HFFc6 (cell line): Measurements from ENCODE around the gene MTHFD2. TPM values are rescaled to one million over a fixed set of nuclear protein-coding genes. Genes with fewer than 3 reads are reported as not detected.
"Not testable (repeated sequence)": the region's sequence is repeated elsewhere in the genome, so short reads cannot be mapped to it uniquely, and the experiment has no call there.

ENCODE experiments used
- DNase-seq: peaks from one replicate; pipeline ENCODE4 v3.0.0-alpha.2; 2018
- H3K27ac Mint-ChIP-seq: 2 replicates; pipeline ENCODE4 v1.8.0; 2020; ENCODE audit warnings: mild to moderate bottlenecking, mixed read lengths
- H3K27me3 Mint-ChIP-seq: 2 replicates; pipeline ENCODE4 v1.8.0; 2021; ENCODE audit warnings: mild to moderate bottlenecking, moderate library complexity, mixed read lengths; ENCODE audit not compliant: insufficient read depth
- H3K36me3 Mint-ChIP-seq: 2 replicates; pipeline ENCODE4 v1.8.0; 2021; ENCODE audit warnings: low read depth, mixed read lengths
- H3K4me1 Mint-ChIP-seq: 2 replicates; pipeline ENCODE4 v1.8.0; 2020; ENCODE audit warnings: low read depth, mixed read lengths
- H3K4me3 Mint-ChIP-seq: 2 replicates; pipeline ENCODE4 v1.8.0; 2020; ENCODE audit warnings: mild to moderate bottlenecking, moderate library complexity, mixed read lengths
- H3K9me3 Mint-ChIP-seq: 2 replicates; pipeline ENCODE4 v1.8.0; 2020; ENCODE audit warnings: mild to moderate bottlenecking, mixed read lengths
- CTCF ChIP-seq: fragments of 200-600 bp; sonication (generic); IDR thresholded peaks from 2 replicates; pipeline ENCODE4 v1.5.0; 2021; ENCODE audit warnings: antibody characterized with exemption, mild to moderate bottlenecking
- total RNA-seq, 6 experiments: library from RNA; stranded (reverse); fragmentation: NEBNext Ultra II Directional; extraction: Animal tissue kit (Norgen Biotek cat#: 25700); gene quantifications; 2 replicates in 1 of 6; 3 replicates in 5 of 6; pipeline ENCODE4 v1.2.3, GENCODE V29; 2021

Gene MTHFD2
- total RNA-seq, 6 experiments from 2014 or later = 75.3 to 99.6 (median 85.1) TPM

- Mint-ChIP-seq H3K36me3 (no peaks in the 10 kb centered on the region), H3K4me3 (no peak overlapping the region), H3K27me3 (peaks cover 5% of the 10 kb centered on the region; the same call in 1 of the 2 replicates), H3K27ac (no peak overlapping the region; the same call in 1 of the 2 replicates), H3K9me3 (no peaks in the 10 kb centered on the region), H3K4me1 (peaks cover 10% of the 10 kb centered on the region)
- no peak for DNase-seq
- TF ChIP-seq CTCF = no peak
Observed at GRCh38 chr2:74223941-74224770, 25.7 kb downstream of the MTHFD2 start.

- no peak for TF ChIP-seq CTCF
- Mint-ChIP-seq H3K36me3 (no peaks in the 10 kb centered on the region), H3K4me1 (peaks cover 10% of the 10 kb centered on the region), H3K9me3 (no peaks in the 10 kb centered on the region), H3K27me3 (peaks cover 9% of the 10 kb centered on the region; the same call in 1 of the 2 replicates), H3K4me3 (no peak overlapping the region), H3K27ac (no peak overlapping the region)
- DNase-seq = no peak
Observed at GRCh38 chr2:74225698-74226459, 27.5 kb downstream of the MTHFD2 start.

GRCh38 chr2:74226648-74227213 is 28.3 kb downstream of the MTHFD2 start:
- Mint-ChIP-seq H3K27me3 (peaks cover 9% of the 10 kb centered on the region), H3K9me3 (no peaks in the 10 kb centered on the region), H3K27ac (no peak overlapping the region), H3K4me3 (no peak overlapping the region), H3K36me3 (no peaks in the 10 kb centered on the region), H3K4me1 (peaks cover 10% of the 10 kb centered on the region)
- no peak for DNase-seq
- TF ChIP-seq CTCF = no peak

- no peak for DNase-seq
- TF ChIP-seq CTCF = no peak
- Mint-ChIP-seq H3K36me3 (no peaks in the 10 kb centered on the region), H3K9me3 (no peaks in the 10 kb centered on the region), H3K27me3 (peaks cover 9% of the 10 kb centered on the region), H3K27ac (no peak overlapping the region), H3K4me3 (no peak overlapping the region), H3K4me1 (peaks cover 10% of the 10 kb centered on the region)
Observed at GRCh38 chr2:74227646-74228045, 29.2 kb downstream of the MTHFD2 start.

GRCh38 chr2:74228772-74229171 is 30.4 kb downstream of the MTHFD2 start:
- Mint-ChIP-seq H3K36me3 (no peaks in the 10 kb centered on the region), H3K4me3 (no peak overlapping the region), H3K27ac (no peak overlapping the region), H3K4me1 (peaks cover 5% of the 10 kb centered on the region), H3K9me3 (no peaks in the 10 kb centered on the region), H3K27me3 (peaks cover 16% of the 10 kb centered on the region)
- no peak for TF ChIP-seq CTCF
- DNase-seq = no peak

GRCh38 chr2:74229865-74230264 is 31.4 kb downstream of the MTHFD2 start:
- H3K27me3 Mint-ChIP-seq = peaks cover 13% of the 10 kb centered on the region

More at GRCh38 chr2:74229865-74230264, 31.4 kb downstream of the MTHFD2 start:
- not testable (repeated sequence) for H3K4me3 Mint-ChIP-seq, H3K36me3 Mint-ChIP-seq, H3K27ac Mint-ChIP-seq, H3K4me1 Mint-ChIP-seq, H3K9me3 Mint-ChIP-seq, DNase-seq
